Activated naive CD8-positive, alpha-beta T cell treated with anti-CD3 and anti-CD28 coated beads, Interleukin-2, amount 50 U/mL, for 24 hours (primary cell): ENCODE data around the gene FCRL6.

Source experiments
- ATAC-seq: fragments of 150-1000 bp; cut with Tn5 transposase; one replicate; pipeline ENCODE4 v1.10.0; 2021
- DNase-seq: peaks from one replicate; pipeline ENCODE4 v3.0.0; 2021
- H3K27ac Mint-ChIP-seq: one replicate; pipeline ENCODE4 v1.8.0; 2021; ENCODE audit warnings: mild to moderate bottlenecking, mixed read lengths
- H3K27me3 Mint-ChIP-seq: one replicate; pipeline ENCODE4 v1.8.0; 2021; ENCODE audit warnings: mixed read lengths
- H3K36me3 Mint-ChIP-seq: one replicate; pipeline ENCODE4 v1.8.0; 2021; ENCODE audit warnings: low read depth, mixed read lengths
- H3K4me1 Mint-ChIP-seq: one replicate; pipeline ENCODE4 v1.8.0; 2021; ENCODE audit warnings: mixed read lengths
- H3K4me3 Mint-ChIP-seq: one replicate; pipeline ENCODE4 v1.8.0; 2021; ENCODE audit warnings: mild to moderate bottlenecking, moderate library complexity, mixed read lengths
- H3K9me3 Mint-ChIP-seq: one replicate; pipeline ENCODE4 v1.8.0; 2021; ENCODE audit warnings: mixed read lengths

Gene FCRL6

GRCh38 chr1:159802111-159802510 is at the start of gene FCRL6:
Gene FCRL6, plus strand, starts transcription at chr1:159802360. Its CDS starts 65 bp downstream, at chr1:159802425.
- DNase-seq (no peak), ATAC-seq (no peak)
- Mint-ChIP-seq H3K9me3 (no peaks in the 10 kb centered on the region), H3K36me3 (no peaks in the 10 kb centered on the region), H3K4me3 (peak within 1 kb of the TSS; percentile 7), H3K27me3 (no peaks in the 10 kb centered on the region), H3K27ac (no peak within 1 kb of the TSS), H3K4me1 (peaks cover 20% of the 10 kb centered on the region)

GRCh38 chr1:159753386-159753785 is 48.8 kb upstream of the FCRL6 start:
- DNase-seq (no peak), ATAC-seq (no peak)
- Mint-ChIP-seq H3K4me3 (no peak overlapping the region), H3K9me3 (no peaks in the 10 kb centered on the region), H3K27ac (no peak overlapping the region), H3K27me3 (peaks cover 8% of the 10 kb centered on the region), H3K4me1 (no peaks in the 10 kb centered on the region), H3K36me3 (no peaks in the 10 kb centered on the region)

GRCh38 chr1:159755451-159756007 is 46.6 kb upstream of the FCRL6 start:
- no peak for DNase-seq
- Mint-ChIP-seq H3K27me3 (peaks cover 8% of the 10 kb centered on the region), H3K36me3 (no peaks in the 10 kb centered on the region), H3K9me3 (no peaks in the 10 kb centered on the region), H3K27ac (no peak overlapping the region), H3K4me3 (no peak overlapping the region), H3K4me1 (no peaks in the 10 kb centered on the region)
- ATAC-seq = no peak

- Mint-ChIP-seq H3K9me3 (no peaks in the 10 kb centered on the region), H3K27ac (no peak overlapping the region), H3K36me3 (no peaks in the 10 kb centered on the region), H3K4me3 (no peak overlapping the region), H3K4me1 (no peaks in the 10 kb centered on the region), H3K27me3 (peaks cover 10% of the 10 kb centered on the region)
- no peak for DNase-seq
- no peak for ATAC-seq
Observed at GRCh38 chr1:159756397-159756796, 45.8 kb upstream of the FCRL6 start.

GRCh38 chr1:159763686-159764085 is 38.5 kb upstream of the FCRL6 start:
- H3K27me3 Mint-ChIP-seq = peaks cover 7% of the 10 kb centered on the region
- H3K9me3 Mint-ChIP-seq = no peaks in the 10 kb centered on the region
- no peaks in the 10 kb centered on the region for H3K4me1 Mint-ChIP-seq
- H3K4me3 Mint-ChIP-seq = no peak overlapping the region
- no peaks in the 10 kb centered on the region for H3K36me3 Mint-ChIP-seq
- H3K27ac Mint-ChIP-seq = no peak overlapping the region
- ATAC-seq (no peak), DNase-seq (no peak)

- Mint-ChIP-seq H3K27me3 (peaks cover 7% of the 10 kb centered on the region), H3K9me3 (no peaks in the 10 kb centered on the region), H3K4me1 (no peaks in the 10 kb centered on the region), H3K4me3 (no peak overlapping the region), H3K36me3 (no peaks in the 10 kb centered on the region), H3K27ac (no peak overlapping the region)
- ATAC-seq (no peak), DNase-seq (no peak)
Observed at GRCh38 chr1:159765806-159766205, 36.4 kb upstream of the FCRL6 start.

GRCh38 chr1:159771127-159771895 is 30.8 kb upstream of the FCRL6 start:
- Mint-ChIP-seq H3K9me3 (no peaks in the 10 kb centered on the region), H3K4me3 (no peak overlapping the region), H3K27me3 (no peaks in the 10 kb centered on the region), H3K27ac (no peak overlapping the region), H3K4me1 (peaks cover 3% of the 10 kb centered on the region), H3K36me3 (no peaks in the 10 kb centered on the region)
- DNase-seq (no peak), ATAC-seq (no peak)

- Mint-ChIP-seq H3K36me3 (no peaks in the 10 kb centered on the region), H3K9me3 (no peaks in the 10 kb centered on the region), H3K27me3 (no peaks in the 10 kb centered on the region), H3K27ac (no peak overlapping the region), H3K4me1 (peaks cover 6% of the 10 kb centered on the region), H3K4me3 (no peak overlapping the region)
- DNase-seq (no peak), ATAC-seq (no peak)
Observed at GRCh38 chr1:159774465-159774864, 27.7 kb upstream of the FCRL6 start.

- H3K27me3 Mint-ChIP-seq = no peaks in the 10 kb centered on the region
- H3K4me1 Mint-ChIP-seq = peaks cover 16% of the 10 kb centered on the region
- no peak overlapping the region for H3K4me3 Mint-ChIP-seq
- no peak overlapping the region for H3K27ac Mint-ChIP-seq
- no peaks in the 10 kb centered on the region for H3K36me3 Mint-ChIP-seq
- ATAC-seq (no peak), DNase-seq (no peak)
- H3K9me3 Mint-ChIP-seq = no peaks in the 10 kb centered on the region
Observed at GRCh38 chr1:159775716-159776115, 26.4 kb upstream of the FCRL6 start.

- Mint-ChIP-seq H3K36me3 (no peaks in the 10 kb centered on the region), H3K9me3 (no peaks in the 10 kb centered on the region), H3K27ac (no peak overlapping the region), H3K4me3 (no peak overlapping the region), H3K4me1 (peaks cover 20% of the 10 kb centered on the region), H3K27me3 (no peaks in the 10 kb centered on the region)
- ATAC-seq = no peak
- no peak for DNase-seq
Observed at GRCh38 chr1:159778266-159778665, 23.9 kb upstream of the FCRL6 start.

GRCh38 chr1:159779403-159779851 is 22.7 kb upstream of the FCRL6 start:
- Mint-ChIP-seq H3K4me3 (peak overlapping the region; percentile 80), H3K9me3 (no peaks in the 10 kb centered on the region), H3K27me3 (no peaks in the 10 kb centered on the region), H3K4me1 (peaks cover 20% of the 10 kb centered on the region), H3K27ac (no peak overlapping the region), H3K36me3 (no peaks in the 10 kb centered on the region)
- DNase-seq (no peak), ATAC-seq (no peak)

- ATAC-seq (peak; percentile 98), DNase-seq (peak; percentile 95)
- Mint-ChIP-seq H3K27me3 (no peaks in the 10 kb centered on the region), H3K27ac (peak within 1 kb of the TSS; percentile 67), H3K36me3 (no peaks in the 10 kb centered on the region), H3K4me3 (peak within 1 kb of the TSS; percentile 80), H3K4me1 (peaks cover 20% of the 10 kb centered on the region), H3K9me3 (no peaks in the 10 kb centered on the region)
Observed at GRCh38 chr1:159780583-159781582, 21.3 kb upstream of the FCRL6 start, which contains the start of gene DUSP23. Gene DUSP23, plus strand, starts transcription at chr1:159780962. Its CDS starts 139 bp downstream, at chr1:159781101.

GRCh38 chr1:159781992-159782391 is 20.2 kb upstream of the FCRL6 start:
- ATAC-seq (no peak), DNase-seq (no peak)

GRCh38 chr1:159783724-159784123 is 18.4 kb upstream of the FCRL6 start:
- no peaks in the 10 kb centered on the region for H3K9me3 Mint-ChIP-seq

More at GRCh38 chr1:159781992-159782391, 20.2 kb upstream of the FCRL6 start:
- Mint-ChIP-seq H3K27me3 (no peaks in the 10 kb centered on the region), H3K27ac (no peak overlapping the region), H3K36me3 (no peaks in the 10 kb centered on the region), H3K4me1 (peaks cover 20% of the 10 kb centered on the region), H3K4me3 (peak overlapping the region; percentile 80), H3K9me3 (no peaks in the 10 kb centered on the region)

More at GRCh38 chr1:159783724-159784123, 18.4 kb upstream of the FCRL6 start:
- ATAC-seq = no peak
- Mint-ChIP-seq H3K4me3 (no peak overlapping the region), H3K4me1 (peaks cover 20% of the 10 kb centered on the region), H3K27ac (no peak overlapping the region), H3K36me3 (no peaks in the 10 kb centered on the region), H3K27me3 (no peaks in the 10 kb centered on the region)
- no peak for DNase-seq
